GM12872 (cell line): ENCODE data around the gene CIROP.

Experiments
- CTCF ChIP-seq: IDR thresholded peaks from 3 replicates; pipeline ENCODE4 v1.5.1; 2011; ENCODE audit warnings: low read depth, mild to moderate bottlenecking, low read length, moderate library complexity; ENCODE audit not compliant: insufficient read depth

The CIROP gene

GRCh38 chr14:23109769-23110168 is 5.0 kb upstream of the CIROP start:
- TF ChIP-seq CTCF = no peak

DNA sequence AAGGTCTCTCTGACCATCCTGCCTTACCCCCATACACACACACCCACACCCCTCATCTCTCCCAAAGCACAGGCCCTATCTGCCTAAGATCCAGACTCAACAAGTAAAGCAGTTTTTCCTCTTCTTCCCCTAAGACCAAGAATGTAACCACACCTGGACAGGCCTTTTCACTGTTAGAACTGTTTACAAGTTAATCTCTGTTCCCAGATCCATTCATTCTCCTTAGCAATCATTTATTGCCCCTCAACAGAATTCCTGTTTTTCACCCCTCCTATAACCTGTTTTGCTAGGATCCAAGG is 1.9 kb upstream of the CIROP start:
- no peak for TF ChIP-seq CTCF

- TF ChIP-seq CTCF = no peak
These were observed 597 bp upstream of the CIROP start for GRCh38 chr14:23105348-23105824.

- no peak for TF ChIP-seq CTCF
These were observed 659 bp downstream of the CIROP start for GRCh38 chr14:23104070-23104590.

- TF ChIP-seq CTCF = no peak
These were observed 1.2 kb downstream of the CIROP start for GRCh38 chr14:23103581-23103980.

DNA sequence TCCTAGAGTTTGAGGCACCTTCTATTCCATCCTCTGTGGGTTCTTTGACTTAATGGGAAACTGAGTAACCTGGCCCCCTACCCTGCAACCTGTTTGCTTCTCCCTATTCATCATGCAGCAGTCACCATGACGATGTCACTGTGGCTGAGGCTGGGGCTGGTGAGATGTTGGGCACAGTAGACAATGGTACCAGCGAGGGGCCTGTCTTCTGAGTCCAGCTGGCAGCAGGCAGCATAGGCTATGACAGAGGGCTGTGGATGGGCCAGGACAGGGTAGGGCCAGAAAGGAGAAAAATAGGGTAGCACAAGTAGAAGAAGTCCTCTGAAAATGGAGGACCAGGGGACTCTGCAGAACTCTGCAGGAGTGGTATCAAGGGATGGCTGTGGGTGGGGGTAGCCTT is 2.0 kb downstream of the CIROP start:
- TF ChIP-seq CTCF = no peak

DNA sequence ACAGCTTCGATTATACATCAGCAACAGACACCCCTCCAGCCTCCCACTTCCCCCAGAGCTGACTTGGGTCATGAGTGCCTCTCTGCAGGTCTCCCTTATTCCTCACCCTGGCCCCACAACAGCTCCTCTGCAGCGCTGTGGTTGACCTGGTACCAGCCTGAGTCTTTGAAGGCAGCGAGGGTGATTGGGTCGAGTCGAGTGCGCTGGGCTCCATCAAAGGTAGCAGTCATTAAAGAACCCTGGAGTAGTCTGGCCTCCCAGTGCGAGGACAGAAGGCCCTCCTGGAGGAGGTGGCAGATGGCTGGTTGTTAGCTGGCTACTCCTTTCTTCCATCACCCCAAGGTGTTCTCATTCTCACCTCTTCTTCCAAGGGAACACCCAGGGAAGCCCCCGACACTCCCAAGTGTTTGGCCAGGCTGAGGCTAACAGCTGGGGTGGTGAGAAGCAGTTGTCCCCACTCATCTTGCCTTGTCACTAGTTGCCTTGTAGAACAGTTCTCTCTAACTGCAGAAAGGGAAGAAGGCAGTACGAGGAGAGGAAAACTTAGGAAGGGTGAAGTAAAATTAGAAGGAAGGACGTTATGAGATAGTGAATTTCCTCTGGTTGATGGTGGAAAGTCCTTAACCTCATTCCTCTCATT is 2.7 kb downstream of the CIROP start:
- no peak for TF ChIP-seq CTCF
